Endothelial cell of umbilical vein (primary cell): ENCODE data around the gene SCN9A.

Experiments
- CTCF ChIP-seq, 2 donors: IDR thresholded peaks; 1 replicate in 1 of 2; 2 replicates in 1 of 2; pipeline ENCODE4 v1.5.1; 2011; ENCODE audit warnings: low read length in 2 of 2, mild to moderate bottlenecking in 2 of 2, moderate library complexity in 2 of 2, control low read depth in 1 of 2, inconsistent platforms in 1 of 2, low read depth in 1 of 2; ENCODE audit not compliant: insufficient read depth in 1 of 2; ENCODE audit errors: extremely low read depth in 1 of 2
- EZH2 ChIP-seq: IDR thresholded peaks from 2 replicates; pipeline ENCODE4 v1.6.1; 2012; ENCODE audit warnings: borderline replicate concordance, low read depth, mild to moderate bottlenecking, moderate library complexity, low read length, inconsistent platforms; ENCODE audit not compliant: severe bottlenecking
- GATA2 ChIP-seq: IDR thresholded peaks from 2 replicates; pipeline ENCODE4 v1.7.0; 2011; ENCODE audit warnings: low read depth, mild to moderate bottlenecking, moderate library complexity, mixed read lengths, low read length; ENCODE audit not compliant: insufficient read length, insufficient read depth
- JUN ChIP-seq: IDR thresholded peaks from 2 replicates; pipeline ENCODE4 v1.6.1; 2011; ENCODE audit warnings: borderline replicate concordance, low read depth; ENCODE audit not compliant: insufficient read length, insufficient read depth
- MYC ChIP-seq: IDR thresholded peaks from one replicate; pipeline ENCODE4 v1.6.1; 2011; ENCODE audit warnings: mild to moderate bottlenecking, low read depth, low read length
- POLR2A ChIP-seq: IDR thresholded peaks from 2 replicates; pipeline ENCODE4 v1.6.1; 2012; ENCODE audit warnings: low read depth, mild to moderate bottlenecking, control low read depth, low read length

- no peak for TF ChIP-seq JUN
- no peak for TF ChIP-seq CTCF (IDR thresholded peaks at IDR 0.05; ENCODE audit: extremely low read depth in 1 of 2, insufficient read depth in 1 of 2, low read depth in 1 of 2, low read length in 2 of 2)
- TF ChIP-seq EZH2 = no peak
- no peak for TF ChIP-seq GATA2
- no peak for TF ChIP-seq POLR2A
- TF ChIP-seq MYC = no peak
Observed at GRCh38 chr2:166334805-166335204, 40.9 kb downstream of the SCN9A start.
